Stomach (tissue), 4 donors: ENCODE measurements around the gene TLR8.

Experiments used
- CTCF ChIP-seq, 7 experiments: fragments of 450-650 bp in 4 of 7; fragments of 200-600 bp in 3 of 7; sonication (generic) in 3 of 7; IDR thresholded peaks; one replicate each; pipeline ENCODE4 v1.5.1; 2016 to 2019; ENCODE audit warnings: antibody characterized with exemption in 7 of 7, control low read depth in 2 of 7, mild to moderate bottlenecking in 1 of 7
- EP300 ChIP-seq: sonication (generic); formaldehyde crosslinking; IDR thresholded peaks from one replicate; pipeline ENCODE4 v1.6.1; 2017; ENCODE audit warnings: antibody characterized with exemption
- POLR2A ChIP-seq, 4 donors: fragments of 450-650 bp; IDR thresholded peaks; one replicate each; pipeline ENCODE4 v1.6.1; 2016; ENCODE audit warnings: antibody characterized with exemption in 4 of 4, control low read depth in 2 of 4, mild to moderate bottlenecking in 1 of 4, moderate library complexity in 1 of 4
- POLR2AphosphoS5 ChIP-seq, 3 donors: sonication (generic); formaldehyde crosslinking; IDR thresholded peaks; one replicate each; pipeline ENCODE4 v1.6.1; 2016; ENCODE audit warnings: antibody characterized with exemption in 3 of 3

- TF ChIP-seq CTCF (IDR thresholded peaks at IDR 0.05), result no peak
- TF ChIP-seq POLR2A (IDR thresholded peaks at IDR 0.05), result no peak
- TF ChIP-seq POLR2AphosphoS5 (IDR thresholded peaks at IDR 0.05), result no peak
- TF ChIP-seq EP300, result no peak
Measured at GRCh38 chrX:12890467-12890866, 16.0 kb upstream of the TLR8 start.
